Caco-2 (cell line): ENCODE results near the gene AWAT2. TPM values are rescaled to one million over a fixed set of nuclear protein-coding genes. Genes with fewer than 3 reads are reported as not detected.

Experiments used
- BruUV-seq: library from RNA; stranded (reverse); fragments of 400-500 nt; replicated peaks from 2 replicates; lab custom pipeline; 2021; lab: Mats Ljungman, UMichigan
- CTCF ChIA-PET: fragments of 300-600 bp; sonication (Branson Sonifier 250); formaldehyde crosslinking; loops from one replicate; lab custom pipeline; 2022; ENCODE audit warnings: antibody characterized with exemption; lab: Charles Lee
- POLR2A ChIA-PET: fragments of 300-600 bp; sonication (Branson Sonifier 250); formaldehyde crosslinking; loops from one replicate; lab custom pipeline; 2022; ENCODE audit warnings: antibody characterized with exemption; lab: Charles Lee
- DNase-seq, 2 experiments: peaks; one replicate each; pipeline versions ENCODE4 v3.0.0 to v3.0.0-alpha.2; 2020 to 2022
- H3K27me3 ChIP-seq: replicated peaks from 2 replicates; pipeline ENCODE4 v1.6.0; 2011; ENCODE audit warnings: low read length; ENCODE audit not compliant: control insufficient read depth, insufficient read depth
- H3K36me3 ChIP-seq: 2 replicates; pipeline ENCODE4 v1.5.1; 2011; ENCODE audit warnings: low read length; ENCODE audit not compliant: control insufficient read depth, insufficient read depth
- H3K4me1 ChIP-seq: fragments of 250-450 bp; sonication (Bioruptor Pico); 2 replicates; pipeline ENCODE4 v1.5.1; 2020; ENCODE audit warnings: mild to moderate bottlenecking
- H3K4me3 ChIP-seq: 2 replicates; pipeline ENCODE4 v1.5.1; 2011; ENCODE audit warnings: low read depth, mild to moderate bottlenecking, control low read depth, low read length
- H3K9me3 ChIP-seq: fragments of 250-450 bp; sonication (Bioruptor Pico); 2 replicates; pipeline ENCODE4 v1.5.1; 2020; ENCODE audit warnings: mild to moderate bottlenecking, moderate library complexity
- H3K27ac Mint-ChIP-seq: one replicate; pipeline ENCODE4 v1.8.0; 2022; ENCODE audit warnings: mixed read lengths; ENCODE audit not compliant: unreplicated experiment
- H3K27me3 Mint-ChIP-seq: one replicate; pipeline ENCODE4 v1.8.0; 2022; ENCODE audit warnings: mixed read lengths; ENCODE audit not compliant: insufficient read depth, unreplicated experiment
- H3K36me3 Mint-ChIP-seq: one replicate; pipeline ENCODE4 v1.8.0; 2022; ENCODE audit warnings: mild to moderate bottlenecking, mixed read lengths; ENCODE audit not compliant: insufficient read depth, unreplicated experiment
- H3K4me1 Mint-ChIP-seq: one replicate; pipeline ENCODE4 v1.8.0; 2022; ENCODE audit warnings: low read depth, mixed read lengths; ENCODE audit not compliant: unreplicated experiment
- H3K4me3 Mint-ChIP-seq: one replicate; pipeline ENCODE4 v1.8.0; 2022; ENCODE audit warnings: mild to moderate bottlenecking, moderate library complexity, mixed read lengths; ENCODE audit not compliant: unreplicated experiment
- H3K9me3 Mint-ChIP-seq: one replicate; pipeline ENCODE4 v1.8.0; 2022; ENCODE audit warnings: mixed read lengths; ENCODE audit not compliant: unreplicated experiment
- intact Hi-C: fragments of 100-400 bp; cut with micrococcal nuclease; formaldehyde crosslinking; loops from one replicate; pipeline ENCODE4 v1.10.0; 2022; ENCODE audit not compliant: unreplicated experiment
- total RNA-seq: library from RNA; stranded (reverse); gene quantifications from 2 replicates; pipeline ENCODE4 v1.2.3, GENCODE V29; 2022
- TF ChIP-seq, protein P1 (sequence below), 2 experiments: fragments of 200-600 bp in 1 of 2; IDR thresholded peaks; 1 replicate in 1 of 2; 2 replicates in 1 of 2; pipeline versions ENCODE4 v1.5.1 to v1.8.0; 2011 to 2022; ENCODE audit warnings: antibody characterized with exemption in 1 of 2, control low read depth in 1 of 2, inconsistent platforms in 1 of 2, low read depth in 1 of 2, low read length in 1 of 2, mild to moderate bottlenecking in 1 of 2, moderate library complexity in 1 of 2; ENCODE audit not compliant: insufficient read depth in 1 of 2, severe bottlenecking in 1 of 2, unreplicated experiment in 1 of 2

AWAT2 gene
- total RNA-seq, 1 experiment from 2014 or later, result not detected

DNA sequence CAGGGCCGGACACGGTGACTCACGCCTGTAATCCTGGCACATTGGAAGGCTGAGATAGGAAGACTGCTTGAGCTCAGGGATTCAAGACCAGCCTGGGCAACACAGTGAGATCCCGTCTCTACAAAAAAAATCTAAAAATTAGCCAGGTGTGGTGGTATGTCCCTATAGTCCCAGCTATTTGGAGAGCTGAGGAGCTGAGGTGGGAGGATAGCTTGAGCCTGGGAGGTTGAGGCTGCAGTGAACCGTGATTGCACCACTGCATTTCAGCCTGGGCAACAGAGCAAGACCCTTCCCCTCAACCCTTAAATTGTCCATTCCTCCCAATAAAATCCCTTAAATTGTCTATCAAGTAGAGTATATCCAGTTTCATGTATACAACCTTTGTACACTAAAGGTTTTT is 29.6 kb upstream of the AWAT2 start:
- BruUV-seq, result no TSS peak
- H3K36me3 ChIP-seq, result no peaks in the 10 kb centered on the region
- ChIA-PET CTCF (no interaction called here), POLR2A (no interaction called here)
- no peaks in the 10 kb centered on the region for H3K9me3 ChIP-seq
- H3K4me3 ChIP-seq, result no peak overlapping the region
- H3K27ac Mint-ChIP-seq, result no peak overlapping the region
- no peaks in the 10 kb centered on the region for H3K4me1 Mint-ChIP-seq
- H3K27me3 ChIP-seq, result no peaks in the 10 kb centered on the region
- peaks cover 3% of the 10 kb centered on the region for H3K27me3 Mint-ChIP-seq
- intact Hi-C loops, result no loop called here
- H3K36me3 Mint-ChIP-seq, result no peaks in the 10 kb centered on the region
- H3K4me1 ChIP-seq, result no peaks in the 10 kb centered on the region
- no peak for DNase-seq
- TF ChIP-seq, protein P1, sequence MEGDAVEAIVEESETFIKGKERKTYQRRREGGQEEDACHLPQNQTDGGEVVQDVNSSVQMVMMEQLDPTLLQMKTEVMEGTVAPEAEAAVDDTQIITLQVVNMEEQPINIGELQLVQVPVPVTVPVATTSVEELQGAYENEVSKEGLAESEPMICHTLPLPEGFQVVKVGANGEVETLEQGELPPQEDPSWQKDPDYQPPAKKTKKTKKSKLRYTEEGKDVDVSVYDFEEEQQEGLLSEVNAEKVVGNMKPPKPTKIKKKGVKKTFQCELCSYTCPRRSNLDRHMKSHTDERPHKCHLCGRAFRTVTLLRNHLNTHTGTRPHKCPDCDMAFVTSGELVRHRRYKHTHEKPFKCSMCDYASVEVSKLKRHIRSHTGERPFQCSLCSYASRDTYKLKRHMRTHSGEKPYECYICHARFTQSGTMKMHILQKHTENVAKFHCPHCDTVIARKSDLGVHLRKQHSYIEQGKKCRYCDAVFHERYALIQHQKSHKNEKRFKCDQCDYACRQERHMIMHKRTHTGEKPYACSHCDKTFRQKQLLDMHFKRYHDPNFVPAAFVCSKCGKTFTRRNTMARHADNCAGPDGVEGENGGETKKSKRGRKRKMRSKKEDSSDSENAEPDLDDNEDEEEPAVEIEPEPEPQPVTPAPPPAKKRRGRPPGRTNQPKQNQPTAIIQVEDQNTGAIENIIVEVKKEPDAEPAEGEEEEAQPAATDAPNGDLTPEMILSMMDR (IDR thresholded peaks at IDR 0.05; ENCODE audit: insufficient read depth in 1 of 2, low read depth in 1 of 2, low read length in 1 of 2, severe bottlenecking in 1 of 2, unreplicated experiment in 1 of 2), result no peak
- no peak overlapping the region for H3K4me3 Mint-ChIP-seq
- H3K9me3 Mint-ChIP-seq, result no peaks in the 10 kb centered on the region

DNA sequence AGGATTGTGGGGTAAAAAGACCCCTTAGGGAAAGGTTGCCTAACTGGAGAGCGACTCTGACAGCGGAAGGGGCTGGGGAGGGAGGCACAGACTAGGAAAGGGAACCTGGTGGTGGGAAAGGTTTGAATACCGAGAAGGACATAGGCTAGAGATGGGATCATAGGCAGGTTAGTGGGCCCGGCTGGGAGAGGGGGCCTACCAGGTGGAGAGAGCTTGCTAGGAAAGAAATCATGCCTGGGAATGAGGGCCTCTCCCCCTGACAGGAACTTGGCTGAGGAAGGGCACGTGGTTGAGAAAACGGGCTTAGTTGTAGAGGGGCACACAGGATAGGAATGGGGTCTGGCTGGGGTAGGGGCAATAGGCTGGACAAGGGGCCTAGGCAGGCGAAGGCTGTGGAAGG is 16.9 kb upstream of the AWAT2 start:
- no peaks in the 10 kb centered on the region for H3K9me3 Mint-ChIP-seq
- ChIA-PET CTCF (no interaction called here), POLR2A (no interaction called here)
- intact Hi-C loops, result no loop called here
- DNase-seq, result no peak
- TF ChIP-seq, protein P1 (IDR thresholded peaks at IDR 0.05; ENCODE audit: insufficient read depth in 1 of 2, low read depth in 1 of 2, low read length in 1 of 2, severe bottlenecking in 1 of 2, unreplicated experiment in 1 of 2), result no peak
- Histone ChIP-seq H3K4me1 (no peaks in the 10 kb centered on the region), H3K9me3 (no peaks in the 10 kb centered on the region), H3K36me3 (no peaks in the 10 kb centered on the region), H3K4me3 (no peak overlapping the region), H3K27me3 (no peaks in the 10 kb centered on the region)
- no peaks in the 10 kb centered on the region for H3K4me1 Mint-ChIP-seq
- no TSS peak for BruUV-seq
- H3K27me3 Mint-ChIP-seq, result peaks cover 3% of the 10 kb centered on the region
- no peak overlapping the region for H3K4me3 Mint-ChIP-seq
- H3K27ac Mint-ChIP-seq, result no peak overlapping the region
- no peaks in the 10 kb centered on the region for H3K36me3 Mint-ChIP-seq

DNA sequence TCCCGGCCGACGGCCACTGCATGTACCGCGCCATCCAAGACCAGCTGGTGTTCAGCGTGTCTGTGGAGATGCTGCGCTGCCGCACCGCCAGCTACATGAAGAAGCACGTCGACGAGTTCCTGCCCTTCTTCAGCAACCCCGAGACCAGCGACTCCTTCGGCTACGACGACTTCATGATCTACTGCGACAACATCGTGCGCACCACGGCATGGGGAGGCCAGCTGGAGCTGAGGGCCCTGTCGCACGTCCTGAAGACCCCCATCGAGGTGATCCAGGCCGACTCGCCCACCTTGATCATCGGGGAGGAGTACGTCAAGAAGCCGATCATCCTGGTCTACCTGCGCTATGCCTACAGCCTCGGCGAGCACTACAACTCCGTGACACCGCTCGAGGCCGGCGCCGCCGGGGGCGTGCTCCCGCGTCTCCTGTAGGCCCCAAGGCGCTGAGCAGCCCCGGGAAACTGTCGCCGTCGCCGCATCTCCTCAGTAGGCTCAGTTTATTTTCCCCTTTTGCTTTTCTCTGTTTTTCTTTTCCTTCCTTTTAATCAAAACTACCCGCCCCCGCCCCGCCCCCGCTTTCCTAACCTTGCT is 13.3 kb upstream of the AWAT2 start:
- ChIA-PET CTCF (no interaction called here), POLR2A (no interaction called here)
- no peaks in the 10 kb centered on the region for H3K9me3 ChIP-seq
- Mint-ChIP-seq H3K27ac (no peak overlapping the region), H3K27me3 (peaks cover 4% of the 10 kb centered on the region), H3K4me1 (no peaks in the 10 kb centered on the region), H3K4me3 (no peak overlapping the region), H3K36me3 (no peaks in the 10 kb centered on the region), H3K9me3 (no peaks in the 10 kb centered on the region)
- no peak overlapping the region for H3K4me3 ChIP-seq
- no peaks in the 10 kb centered on the region for H3K4me1 ChIP-seq
- BruUV-seq, result no TSS peak
- TF ChIP-seq, protein P1 (IDR thresholded peaks at IDR 0.05; ENCODE audit: insufficient read depth in 1 of 2, low read depth in 1 of 2, low read length in 1 of 2, severe bottlenecking in 1 of 2, unreplicated experiment in 1 of 2), result no peak
- H3K36me3 ChIP-seq, result no peaks in the 10 kb centered on the region
- H3K27me3 ChIP-seq, result no peaks in the 10 kb centered on the region
- intact Hi-C loops, result no loop called here
- DNase-seq, result no peak
